ENCODE data around the gene C8G. TPM values are rescaled to one million over a fixed set of nuclear protein-coding genes. Genes with fewer than 3 reads are reported as not detected.

C8G gene
- total and polyA plus RNA-seq, 9 of the 15 experiments (the other 6 are each of a cell fraction or from before 2014, with no cell fraction given) = 0.35 to 5.9 (median 2.7) TPM; not detected in 2

DNA sequence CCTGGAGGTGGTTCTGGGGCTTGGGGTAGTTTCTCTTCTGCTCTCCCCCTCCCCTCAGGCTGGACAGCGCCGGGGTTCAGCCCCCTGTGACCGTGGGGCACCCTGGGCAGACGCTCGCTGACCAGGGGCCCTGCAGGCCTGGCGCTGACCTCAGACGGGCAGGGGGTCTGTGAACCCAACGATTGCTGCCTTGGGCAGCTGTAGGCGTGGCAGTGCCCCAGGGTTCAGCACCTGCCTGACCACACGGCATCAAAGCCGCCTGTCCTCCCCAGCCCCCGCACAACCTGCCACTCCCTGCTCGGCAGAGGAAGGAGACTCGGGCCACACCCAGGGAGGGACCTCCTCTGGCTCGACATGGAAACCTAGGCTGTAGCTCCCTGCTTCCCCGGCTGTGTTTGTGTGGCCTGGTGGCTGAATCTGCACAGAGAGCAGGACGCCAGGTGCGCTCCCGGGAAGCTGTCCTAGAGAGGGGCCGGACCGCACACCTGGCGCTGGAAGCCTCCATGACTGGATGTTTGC, 19.2 kb downstream of the C8G start (continued):
- TF ChIP-seq MTA2 (IDR thresholded peaks at IDR 0.05; ENCODE audit: low read depth) (no peak), ZHX1 (conservative IDR thresholded peaks at IDR 0.05; ENCODE audit: low read length) (no peak), EGR1 (conservative IDR thresholded peaks at IDR 0.05) (peak; percentile 69), ZNF146 (CRISPR knock-in tag; IDR thresholded peaks at IDR 0.05; ENCODE audit: unreplicated experiment) (no peak), ELF2 (CRISPR knock-in tag; IDR thresholded peaks at IDR 0.05) (no peak), BCLAF1 (IDR thresholded peaks at IDR 0.05; ENCODE audit: borderline replicate concordance in 1 of 2, control insufficient read depth in 1 of 2, low read depth in 2 of 2, low read length in 1 of 2) (no peak), ZNF282 (CRISPR knock-in tag; IDR thresholded peaks at IDR 0.05) (no peak), HMGN3 (IDR thresholded peaks at IDR 0.05; ENCODE audit: borderline replicate concordance, extremely low read depth, insufficient read length, low read depth, low read length) (no peak), TCF7 (IDR thresholded peaks at IDR 0.05; ENCODE audit: borderline replicate concordance) (peak; percentile 78; the same call in 1 of the 2 replicates), FIP1L1 (IDR thresholded peaks at IDR 0.05; ENCODE audit: low read depth, low read length, poor library complexity, severe bottlenecking) (no peak), SP2 (IDR thresholded peaks at IDR 0.05; ENCODE audit: extremely low read depth, low read depth, low read length, poor library complexity, severe bottlenecking) (no peak), HMG20A (CRISPR knock-in tag; conservative IDR thresholded peaks at IDR 0.05) (no peak)
- TF ChIP-seq, protein P1, sequence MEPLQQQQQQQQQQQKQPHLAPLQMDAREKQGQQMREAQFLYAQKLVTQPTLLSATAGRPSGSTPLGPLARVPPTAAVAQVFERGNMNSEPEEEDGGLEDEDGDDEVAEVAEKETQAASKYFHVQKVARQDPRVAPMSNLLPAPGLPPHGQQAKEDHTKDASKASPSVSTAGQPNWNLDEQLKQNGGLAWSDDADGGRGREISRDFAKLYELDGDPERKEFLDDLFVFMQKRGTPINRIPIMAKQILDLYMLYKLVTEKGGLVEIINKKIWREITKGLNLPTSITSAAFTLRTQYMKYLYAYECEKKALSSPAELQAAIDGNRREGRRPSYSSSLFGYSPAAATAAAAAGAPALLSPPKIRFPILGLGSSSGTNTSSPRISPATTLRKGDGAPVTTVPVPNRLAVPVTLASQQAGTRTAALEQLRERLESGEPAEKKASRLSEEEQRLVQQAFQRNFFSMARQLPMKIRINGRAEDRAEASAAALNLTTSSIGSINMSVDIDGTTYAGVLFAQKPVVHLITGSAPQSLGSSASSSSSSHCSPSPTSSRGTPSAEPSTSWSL (CRISPR knock-in tag; IDR thresholded peaks at IDR 0.05; ENCODE audit: borderline replicate concordance) = no peak
- TF ChIP-seq, protein P2, sequence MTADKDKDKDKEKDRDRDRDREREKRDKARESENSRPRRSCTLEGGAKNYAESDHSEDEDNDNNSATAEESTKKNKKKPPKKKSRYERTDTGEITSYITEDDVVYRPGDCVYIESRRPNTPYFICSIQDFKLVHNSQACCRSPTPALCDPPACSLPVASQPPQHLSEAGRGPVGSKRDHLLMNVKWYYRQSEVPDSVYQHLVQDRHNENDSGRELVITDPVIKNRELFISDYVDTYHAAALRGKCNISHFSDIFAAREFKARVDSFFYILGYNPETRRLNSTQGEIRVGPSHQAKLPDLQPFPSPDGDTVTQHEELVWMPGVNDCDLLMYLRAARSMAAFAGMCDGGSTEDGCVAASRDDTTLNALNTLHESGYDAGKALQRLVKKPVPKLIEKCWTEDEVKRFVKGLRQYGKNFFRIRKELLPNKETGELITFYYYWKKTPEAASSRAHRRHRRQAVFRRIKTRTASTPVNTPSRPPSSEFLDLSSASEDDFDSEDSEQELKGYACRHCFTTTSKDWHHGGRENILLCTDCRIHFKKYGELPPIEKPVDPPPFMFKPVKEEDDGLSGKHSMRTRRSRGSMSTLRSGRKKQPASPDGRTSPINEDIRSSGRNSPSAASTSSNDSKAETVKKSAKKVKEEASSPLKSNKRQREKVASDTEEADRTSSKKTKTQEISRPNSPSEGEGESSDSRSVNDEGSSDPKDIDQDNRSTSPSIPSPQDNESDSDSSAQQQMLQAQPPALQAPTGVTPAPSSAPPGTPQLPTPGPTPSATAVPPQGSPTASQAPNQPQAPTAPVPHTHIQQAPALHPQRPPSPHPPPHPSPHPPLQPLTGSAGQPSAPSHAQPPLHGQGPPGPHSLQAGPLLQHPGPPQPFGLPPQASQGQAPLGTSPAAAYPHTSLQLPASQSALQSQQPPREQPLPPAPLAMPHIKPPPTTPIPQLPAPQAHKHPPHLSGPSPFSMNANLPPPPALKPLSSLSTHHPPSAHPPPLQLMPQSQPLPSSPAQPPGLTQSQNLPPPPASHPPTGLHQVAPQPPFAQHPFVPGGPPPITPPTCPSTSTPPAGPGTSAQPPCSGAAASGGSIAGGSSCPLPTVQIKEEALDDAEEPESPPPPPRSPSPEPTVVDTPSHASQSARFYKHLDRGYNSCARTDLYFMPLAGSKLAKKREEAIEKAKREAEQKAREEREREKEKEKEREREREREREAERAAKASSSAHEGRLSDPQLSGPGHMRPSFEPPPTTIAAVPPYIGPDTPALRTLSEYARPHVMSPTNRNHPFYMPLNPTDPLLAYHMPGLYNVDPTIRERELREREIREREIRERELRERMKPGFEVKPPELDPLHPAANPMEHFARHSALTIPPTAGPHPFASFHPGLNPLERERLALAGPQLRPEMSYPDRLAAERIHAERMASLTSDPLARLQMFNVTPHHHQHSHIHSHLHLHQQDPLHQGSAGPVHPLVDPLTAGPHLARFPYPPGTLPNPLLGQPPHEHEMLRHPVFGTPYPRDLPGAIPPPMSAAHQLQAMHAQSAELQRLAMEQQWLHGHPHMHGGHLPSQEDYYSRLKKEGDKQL (CRISPR knock-in tag; IDR thresholded peaks at IDR 0.05; ENCODE audit: borderline replicate concordance) = no peak
